GM19467 (cell line): Measurements from ENCODE around the gene BCAS2.
A peak's percentile ranks its signal among the peaks of the same experiment; 100 is the strongest.
"Not testable (repeated sequence)": the region's sequence is repeated elsewhere in the genome, so short reads cannot be mapped to it uniquely, and the experiment has no call there.

ENCODE experiments used
- ATAC-seq: cut with Tn5 transposase; IDR thresholded peaks from one replicate; pipeline ENCODE4 v1.9.1; 2021; ENCODE audit warnings: mild to moderate bottlenecking, moderate library complexity; ENCODE audit not compliant: unreplicated experiment

Gene BCAS2

GRCh38 chr1:114581335-114582287 lies at the start of gene BCAS2:
Gene BCAS2, minus strand, starts transcription at chr1:114581615. Its CDS starts 24 bp downstream, at chr1:114581591.
- ATAC-seq = peak; percentile 100

DNA sequence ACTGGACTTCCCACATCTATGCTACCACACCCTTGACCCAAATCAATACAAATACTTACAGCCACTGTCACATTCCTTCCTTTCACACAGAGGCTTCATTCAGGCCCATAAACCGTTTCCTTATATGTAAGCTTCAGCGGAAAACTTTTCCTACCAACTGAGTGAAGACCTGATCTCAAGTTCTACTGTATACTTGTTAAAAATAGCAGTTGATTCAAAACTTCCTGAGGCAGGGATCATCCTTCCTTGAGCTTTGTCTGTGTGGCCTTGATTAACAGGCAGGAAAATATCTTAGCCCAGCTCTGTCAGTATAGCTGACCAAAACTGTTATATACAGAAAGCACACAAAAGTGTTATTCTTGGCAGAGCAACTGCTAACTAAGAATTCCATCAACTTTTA lies 45.7 kb upstream of the BCAS2 start:
- no peak for ATAC-seq

DNA sequence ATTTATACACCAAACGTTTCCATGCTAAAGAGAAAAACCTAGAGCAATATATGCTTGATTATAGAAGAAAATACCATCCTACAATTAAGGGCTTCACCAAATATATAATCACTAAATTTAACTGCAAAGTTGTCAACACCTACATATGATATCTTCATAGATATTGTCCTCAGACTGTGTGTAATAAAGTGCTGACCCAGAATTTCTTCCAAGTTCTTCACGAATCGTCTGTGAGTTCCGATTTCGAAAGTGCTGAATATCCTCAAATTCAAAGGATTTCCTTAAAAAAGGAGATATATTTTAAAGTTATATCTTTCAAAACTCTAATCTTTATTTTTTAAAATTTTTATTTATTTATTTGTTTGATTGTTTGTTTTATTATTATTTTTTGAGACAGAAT lies 41.9 kb upstream of the BCAS2 start:
- no peak for ATAC-seq

DNA sequence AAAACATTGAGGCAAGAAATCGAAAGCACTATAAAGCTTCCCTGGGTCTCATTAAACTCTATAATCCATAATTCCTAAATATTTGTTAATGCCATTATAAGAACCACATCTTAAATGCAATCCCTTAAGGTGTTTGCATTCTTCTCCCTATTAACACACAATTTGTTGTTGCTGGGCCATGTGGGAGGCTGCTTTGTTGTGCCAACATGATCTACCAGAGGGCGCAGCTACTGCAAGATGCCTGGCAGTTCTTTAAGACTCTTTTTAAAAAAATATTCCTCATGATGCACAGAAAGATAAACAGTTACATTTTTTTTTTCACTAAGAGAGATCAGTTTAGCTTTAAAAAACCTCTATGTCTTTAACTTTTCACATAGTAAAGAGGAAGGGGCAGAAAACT lies 39.0 kb upstream of the BCAS2 start:
- no peak for ATAC-seq

GRCh38 chr1:114618606-114619005 lies 37.2 kb upstream of the BCAS2 start:
- ATAC-seq = no peak

GRCh38 chr1:114610546-114611245 lies 29.3 kb upstream of the BCAS2 start:
- ATAC-seq = no peak

DNA sequence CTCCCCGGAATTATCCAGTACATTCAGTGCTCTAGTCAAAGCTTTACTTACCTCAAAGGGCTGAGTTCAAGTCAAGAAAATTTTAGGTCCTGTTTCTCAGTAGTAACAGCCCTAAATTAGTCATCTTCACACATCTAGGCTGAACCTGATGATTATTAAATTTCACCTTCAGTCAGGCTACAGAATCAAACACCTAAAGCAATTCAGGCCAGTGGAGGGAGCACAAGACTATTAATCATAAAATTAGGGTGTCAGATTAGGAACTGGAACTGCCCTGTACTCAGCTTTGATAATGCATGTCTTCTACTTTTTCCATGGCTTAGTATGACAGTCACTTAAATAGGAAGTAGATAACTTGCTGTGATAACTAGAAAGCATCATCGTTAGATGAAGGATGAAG lies 28.4 kb upstream of the BCAS2 start:
- ATAC-seq = no peak

- no peak for ATAC-seq
These were observed 27.6 kb upstream of the BCAS2 start for GRCh38 chr1:114609026-114609425.

DNA sequence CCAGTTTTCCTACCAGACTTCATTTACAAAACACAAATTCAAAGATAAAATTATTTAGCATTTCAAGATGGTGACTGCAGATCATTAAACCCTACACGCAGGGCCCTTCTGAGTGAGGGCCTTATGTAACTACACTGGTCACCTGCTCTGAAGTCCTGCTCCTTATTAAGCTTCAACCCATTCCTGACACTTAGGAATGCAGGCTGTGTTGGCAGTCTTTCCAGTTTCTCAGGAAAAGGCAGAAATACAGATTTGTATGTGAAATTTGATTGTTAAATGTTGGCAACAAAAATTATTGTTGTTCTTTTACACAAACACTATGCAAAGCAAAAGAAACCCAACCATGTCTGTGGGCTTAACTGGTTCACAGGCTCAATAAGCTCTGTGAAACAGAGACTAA lies 25.8 kb upstream of the BCAS2 start:
- ATAC-seq = no peak

DNA sequence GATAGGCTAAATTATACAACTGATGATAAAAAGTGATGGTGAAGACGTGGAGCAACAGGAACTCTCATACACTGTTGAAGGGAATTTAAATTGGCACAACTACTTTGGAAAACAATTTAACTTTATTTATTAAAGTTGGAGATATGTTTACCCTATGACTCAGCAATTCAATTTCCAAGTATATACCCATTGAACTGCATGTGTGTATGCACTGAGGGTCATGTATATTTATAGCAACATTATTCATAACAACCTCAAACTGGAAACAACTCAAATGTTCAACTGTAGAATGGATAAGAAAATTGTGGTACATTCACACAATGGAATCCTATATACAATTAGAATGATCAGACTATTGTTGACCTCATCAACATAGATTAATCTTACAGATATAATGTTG lies 16.5 kb upstream of the BCAS2 start:
- ATAC-seq = no peak

GRCh38 chr1:114595602-114596001 lies 14.2 kb upstream of the BCAS2 start:
- no peak for ATAC-seq

DNA sequence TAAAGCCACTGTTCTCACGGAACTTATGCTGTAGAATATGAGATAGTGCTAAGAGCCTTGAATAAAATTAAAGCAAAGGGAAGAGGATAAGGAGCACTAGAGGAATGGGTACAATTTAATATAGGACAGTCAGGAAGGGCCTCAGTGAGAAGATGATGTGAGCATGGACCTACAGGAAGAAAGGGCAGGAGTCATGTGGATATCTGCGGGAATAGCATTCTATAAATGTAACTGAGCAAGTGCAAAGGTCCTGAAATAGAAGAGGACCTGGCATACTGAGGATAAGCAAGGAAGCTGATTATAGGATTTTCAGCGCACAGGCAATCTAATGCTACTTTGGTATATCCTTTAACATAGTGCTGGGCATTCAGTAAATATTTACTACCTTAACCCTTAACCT lies 12.6 kb upstream of the BCAS2 start:
- ATAC-seq = no peak

DNA sequence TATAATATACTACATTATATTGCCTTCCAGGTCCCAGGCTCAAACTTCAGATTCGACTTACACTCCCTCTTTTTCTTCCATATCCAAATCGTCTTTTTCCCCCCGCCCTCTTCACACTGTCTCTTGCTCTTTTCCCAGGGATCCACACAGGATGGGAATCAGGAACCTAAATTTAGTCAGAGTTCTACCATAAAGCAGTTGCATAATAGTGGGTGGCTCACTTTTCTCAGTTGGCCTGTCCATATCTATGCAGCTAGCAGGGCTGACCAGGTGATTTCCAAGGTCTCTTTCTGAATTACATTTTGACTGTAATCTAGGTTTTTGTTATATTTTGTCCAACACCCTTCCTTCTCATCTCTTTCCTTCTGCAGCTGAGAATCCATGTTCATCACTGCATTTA lies 7.7 kb upstream of the BCAS2 start:
- ATAC-seq = no peak

DNA sequence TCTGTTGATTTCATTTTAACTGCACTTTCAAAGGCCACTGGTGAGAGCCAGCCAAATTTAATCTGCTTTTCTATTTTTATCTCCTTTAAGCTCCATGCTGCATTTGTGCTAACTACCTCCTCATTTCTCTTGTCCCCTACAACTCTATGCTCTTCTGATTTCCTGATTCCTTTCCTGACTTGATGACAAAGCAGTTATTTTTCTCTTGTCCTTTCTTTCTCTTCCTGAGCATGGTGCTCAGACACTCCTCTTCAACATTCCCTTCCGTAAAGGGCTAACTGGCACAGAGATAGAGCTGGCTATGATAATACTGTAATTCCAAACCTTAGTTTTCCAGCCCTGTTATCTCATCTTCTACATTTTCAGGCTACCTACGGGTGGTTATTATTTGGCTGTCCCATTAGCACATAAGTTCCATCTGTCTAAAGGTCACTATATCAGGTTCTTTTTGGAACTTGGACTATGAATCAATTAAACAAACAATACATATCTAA lies 6.8 kb upstream of the BCAS2 start:
- no peak for ATAC-seq

DNA sequence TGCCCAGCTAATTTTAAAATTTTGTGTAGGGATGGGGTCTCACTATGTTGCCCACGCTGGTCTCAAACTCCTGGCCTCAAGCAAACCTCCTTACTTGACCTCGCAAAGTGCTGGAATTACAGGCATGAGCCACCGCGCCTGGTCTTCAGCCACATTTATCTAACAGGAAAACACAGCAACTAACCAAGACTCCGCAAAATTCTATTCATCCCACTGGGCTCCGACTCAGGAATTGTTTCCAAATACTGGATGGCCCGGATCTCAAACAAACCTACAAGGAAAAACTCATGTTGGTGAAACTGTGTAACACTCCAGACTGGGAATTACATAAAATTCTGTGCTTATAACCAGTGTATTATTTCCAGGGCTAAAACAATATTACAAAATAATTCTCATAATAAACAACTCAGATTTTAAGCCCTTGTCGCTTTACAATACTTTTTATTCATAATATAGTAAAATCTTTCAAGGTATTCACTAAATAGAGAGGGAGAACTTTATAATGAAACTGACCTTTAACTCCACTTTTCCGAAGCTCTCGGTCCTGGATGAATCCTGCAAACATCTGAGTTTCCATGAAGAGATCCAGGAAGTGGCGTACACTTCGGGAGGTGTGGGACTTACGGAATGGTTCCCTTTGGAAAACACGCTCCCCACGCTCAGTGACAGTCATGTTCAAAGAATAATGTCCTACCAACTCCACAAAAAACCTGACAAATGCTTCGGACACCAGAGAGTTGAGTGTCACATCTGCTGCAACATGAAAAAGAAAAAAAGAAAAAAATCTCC lies 6.0 kb upstream of the BCAS2 start:
- ATAC-seq = no peak

DNA sequence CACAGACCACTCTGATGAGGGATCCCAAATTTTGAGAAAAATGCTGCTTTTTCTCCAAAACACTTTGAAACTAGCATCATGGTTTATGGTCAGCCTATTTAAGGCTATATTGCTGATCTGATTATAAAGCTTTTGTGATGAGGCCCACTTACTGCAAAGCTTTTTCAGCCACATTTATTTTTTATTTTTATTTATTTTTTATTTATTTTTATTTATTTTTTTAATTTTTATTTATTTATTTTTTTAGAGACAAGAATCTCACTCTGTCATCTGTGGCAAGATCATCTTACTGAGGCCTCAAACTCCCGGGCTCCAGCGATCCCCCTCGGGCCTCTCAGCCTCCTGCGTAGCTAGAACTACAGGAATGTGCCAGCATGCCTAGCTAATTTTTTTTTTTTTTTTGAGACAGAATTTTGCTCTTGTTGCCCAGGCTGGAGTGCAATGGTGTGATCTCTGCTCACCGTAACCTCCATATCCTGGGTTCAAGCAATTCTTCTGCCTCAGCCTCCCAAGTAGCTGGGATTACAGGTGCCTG lies 5.2 kb upstream of the BCAS2 start:
- no peak for ATAC-seq

- ATAC-seq = no peak
These were observed 3.8 kb upstream of the BCAS2 start for GRCh38 chr1:114585231-114585630.

- no peak for ATAC-seq
These were observed 7.0 kb downstream of the BCAS2 start for GRCh38 chr1:114574365-114574764.

- no peak for ATAC-seq
These were observed 17.3 kb downstream of the BCAS2 start for GRCh38 chr1:114564141-114564540.

- ATAC-seq = not testable (repeated sequence)
These were observed 18.4 kb downstream of the BCAS2 start for GRCh38 chr1:114562978-114563510.

- no peak for ATAC-seq
These were observed 20.1 kb downstream of the BCAS2 start for GRCh38 chr1:114561333-114561732.
